Measurements from ENCODE around the gene ANKS1B. TPM values are rescaled to one million over a fixed set of nuclear protein-coding genes. Genes with fewer than 3 reads are reported as not detected.

ANKS1B gene
- polyA plus RNA-seq, 1 experiment: 0.27 TPM

- ChIA-PET POLR2A (no interaction called here), CTCF (no interaction called here)
- no peak for TF ChIP-seq CTCF (IDR thresholded peaks at IDR 0.05; ENCODE audit: insufficient read depth, low read depth, low read length)
- Histone ChIP-seq H3K27me3 (ENCODE audit: control insufficient read depth, insufficient read depth, low read length) (no peaks in the 10 kb centered on the region), H3K36me3 (ENCODE audit: control insufficient read depth, insufficient read depth, low read length) (no peaks in the 10 kb centered on the region), H3K4me3 (ENCODE audit: low read depth, low read length) (no peak overlapping the region)
- no peak for DNase-seq (ENCODE audit: low read depth)
These were observed 270.7 kb downstream of the ANKS1B start for GRCh38 chr12:99713946-99714520.

GRCh38 chr12:99712281-99712680 lies 272.5 kb downstream of the ANKS1B start:
- Histone ChIP-seq H3K27me3 (ENCODE audit: control insufficient read depth, insufficient read depth, low read length) (no peaks in the 10 kb centered on the region), H3K36me3 (ENCODE audit: control insufficient read depth, insufficient read depth, low read length) (no peaks in the 10 kb centered on the region), H3K4me3 (ENCODE audit: low read depth, low read length) (no peak overlapping the region)
- DNase-seq (ENCODE audit: low read depth): no peak
- POLR2A ChIA-PET: no interaction called here
- CTCF ChIA-PET: no interaction called here
- no peak for TF ChIP-seq CTCF (IDR thresholded peaks at IDR 0.05; ENCODE audit: insufficient read depth, low read depth, low read length)

- Histone ChIP-seq H3K36me3 (ENCODE audit: control insufficient read depth, insufficient read depth, low read length) (no peaks in the 10 kb centered on the region), H3K4me3 (ENCODE audit: low read depth, low read length) (no peak overlapping the region), H3K27me3 (ENCODE audit: control insufficient read depth, insufficient read depth, low read length) (no peaks in the 10 kb centered on the region)
- TF ChIP-seq CTCF (IDR thresholded peaks at IDR 0.05; ENCODE audit: insufficient read depth, low read depth, low read length): no peak
- ChIA-PET CTCF (no interaction called here), POLR2A (no interaction called here)
- DNase-seq (ENCODE audit: low read depth): no peak
These were observed 273.5 kb downstream of the ANKS1B start for GRCh38 chr12:99711246-99711645.

- no peak for TF ChIP-seq CTCF (IDR thresholded peaks at IDR 0.05; ENCODE audit: insufficient read depth, low read depth, low read length)
- H3K4me3 ChIP-seq (ENCODE audit: low read depth, low read length): no peak overlapping the region
- CTCF ChIA-PET: no interaction called here
- no peaks in the 10 kb centered on the region for H3K27me3 ChIP-seq (ENCODE audit: control insufficient read depth, insufficient read depth, low read length)
- DNase-seq (ENCODE audit: low read depth): no peak
- POLR2A ChIA-PET: no interaction called here
- H3K36me3 ChIP-seq (ENCODE audit: control insufficient read depth, insufficient read depth, low read length): no peaks in the 10 kb centered on the region
These were observed 275.1 kb downstream of the ANKS1B start for GRCh38 chr12:99709619-99710018.

- no peak for TF ChIP-seq CTCF (IDR thresholded peaks at IDR 0.05; ENCODE audit: insufficient read depth, low read depth, low read length)
- Histone ChIP-seq H3K36me3 (ENCODE audit: control insufficient read depth, insufficient read depth, low read length) (no peaks in the 10 kb centered on the region), H3K4me3 (ENCODE audit: low read depth, low read length) (no peak overlapping the region), H3K27me3 (ENCODE audit: control insufficient read depth, insufficient read depth, low read length) (no peaks in the 10 kb centered on the region)
- no peak for DNase-seq (ENCODE audit: low read depth)
- ChIA-PET POLR2A (no interaction called here), CTCF (no interaction called here)
These were observed 275.6 kb downstream of the ANKS1B start for GRCh38 chr12:99709116-99709515.
